Mucosa of descending colon (tissue), 3 donors: ENCODE measurements around the gene SLC9A4. TPM values are rescaled to one million over a fixed set of nuclear protein-coding genes. Genes with fewer than 3 reads are reported as not detected.

Experiments used
- ATAC-seq: fragments of 200-7000 bp; cut with Tn5 transposase; one replicate; pipeline ENCODE4 v1.9.1; 2020; ENCODE audit warnings: mild to moderate bottlenecking, moderate library complexity
- DNase-seq, 3 donors: peaks; one replicate each; pipeline ENCODE4 v3.0.0-alpha.2; 2020
- H3K36me3 ChIP-seq: fragments of 200-600 bp; one replicate; pipeline ENCODE4 v1.8.0; 2021; ENCODE audit warnings: low read depth, mild to moderate bottlenecking
- H3K4me1 ChIP-seq: fragments of 200-600 bp; one replicate; pipeline ENCODE4 v1.8.0; 2021; ENCODE audit warnings: low read depth, mild to moderate bottlenecking
- H3K4me3 ChIP-seq: fragments of 200-600 bp; one replicate; pipeline ENCODE4 v1.8.0; 2021; ENCODE audit warnings: mild to moderate bottlenecking
- H3K9me3 ChIP-seq: fragments of 200-600 bp; one replicate; pipeline ENCODE4 v1.8.0; 2021; ENCODE audit warnings: mild to moderate bottlenecking
- CTCF ChIP-seq: fragments of 200-600 bp; IDR thresholded peaks from one replicate; pipeline ENCODE4 v1.8.0; 2022; ENCODE audit warnings: antibody characterized with exemption, mild to moderate bottlenecking
- intact Hi-C, 2 donors: fragments of 100-400 bp; cut with DNase I in 1 of 2; cut with micrococcal nuclease in 1 of 2; formaldehyde crosslinking; loops; one replicate each; pipeline versions ENCODE4 v1.11.0 to v1.11.1; 2022; cut with DNase I, micrococcal nuclease
- total RNA-seq, 3 donors: library from RNA; stranded (reverse); fragmentation: NEBNext Ultra II Directional in 2 of 3; extraction: Animal tissue kit (Norgen Biotek cat#: 25700) in 2 of 3; gene quantifications; one replicate each; pipeline versions ENCODE4 v1.2.1 to v1.2.4, GENCODE V29; 2021 to 2023
- donor health status: DM: no; HTN: no; CAD: no; lungs with moderate emphysema.
- donor health status: DM: no; HTN: no; CAD: no.
- donor health status: DM: no; HTN: yes; CAD: no.

The SLC9A4 gene
- total RNA-seq, 3 donors from 2014 or later, result 0.17 to 0.32 TPM; not detected in 1

GRCh38 chr2:102489646-102490045, 16.6 kb downstream of the SLC9A4 start:
- no peak for TF ChIP-seq CTCF
- H3K4me1 ChIP-seq, result no peaks in the 10 kb centered on the region
- no peak for DNase-seq
- no peak for ATAC-seq
- H3K36me3 ChIP-seq, result no peaks in the 10 kb centered on the region
- H3K4me3 ChIP-seq, result no peak overlapping the region
- intact Hi-C loops, result no loop called here
- no peaks in the 10 kb centered on the region for H3K9me3 ChIP-seq

GRCh38 chr2:102492006-102492405, 19.0 kb downstream of the SLC9A4 start:
- no peak for ATAC-seq
- TF ChIP-seq CTCF, result no peak
- intact Hi-C loops, result no loop called here

GRCh38 chr2:102494570-102494969, 21.5 kb downstream of the SLC9A4 start:
- intact Hi-C loops, result no loop called here
- H3K36me3 ChIP-seq, result no peaks in the 10 kb centered on the region

More at GRCh38 chr2:102492006-102492405, 19.0 kb downstream of the SLC9A4 start:
- DNase-seq, result no peak
- Histone ChIP-seq H3K36me3 (no peaks in the 10 kb centered on the region), H3K9me3 (no peaks in the 10 kb centered on the region), H3K4me3 (no peak overlapping the region), H3K4me1 (no peaks in the 10 kb centered on the region)

GRCh38 chr2:102498414-102498813, 25.4 kb downstream of the SLC9A4 start:
- intact Hi-C loops, result no loop called here
- H3K4me1 ChIP-seq, result peaks cover 7% of the 10 kb centered on the region
- no peak for ATAC-seq
- no peaks in the 10 kb centered on the region for H3K36me3 ChIP-seq
- no peak overlapping the region for H3K4me3 ChIP-seq
- TF ChIP-seq CTCF, result no peak
- no peak for DNase-seq
- H3K9me3 ChIP-seq, result no peaks in the 10 kb centered on the region

More at GRCh38 chr2:102494570-102494969, 21.5 kb downstream of the SLC9A4 start:
- ATAC-seq (no peak), DNase-seq (no peak)
- H3K9me3 ChIP-seq, result no peaks in the 10 kb centered on the region
- TF ChIP-seq CTCF, result no peak
- H3K4me3 ChIP-seq, result no peak overlapping the region
- no peaks in the 10 kb centered on the region for H3K4me1 ChIP-seq

GRCh38 chr2:102499558-102499957, 26.5 kb downstream of the SLC9A4 start:
- Histone ChIP-seq H3K4me3 (no peak overlapping the region), H3K36me3 (no peaks in the 10 kb centered on the region), H3K9me3 (no peaks in the 10 kb centered on the region), H3K4me1 (peaks cover 7% of the 10 kb centered on the region)
- DNase-seq (no peak), ATAC-seq (peak; percentile 51)
- no peak for TF ChIP-seq CTCF
- intact Hi-C loops, result no loop called here

GRCh38 chr2:102502576-102502975, 29.6 kb downstream of the SLC9A4 start:
- H3K9me3 ChIP-seq, result no peaks in the 10 kb centered on the region
- DNase-seq (no peak), ATAC-seq (no peak)
- TF ChIP-seq CTCF, result no peak
- H3K4me3 ChIP-seq, result no peak overlapping the region
- intact Hi-C loops, result no loop called here
- no peaks in the 10 kb centered on the region for H3K36me3 ChIP-seq
- peaks cover 7% of the 10 kb centered on the region for H3K4me1 ChIP-seq
